ENCODE data around the gene CENPF.

The CENPF gene

DNA sequence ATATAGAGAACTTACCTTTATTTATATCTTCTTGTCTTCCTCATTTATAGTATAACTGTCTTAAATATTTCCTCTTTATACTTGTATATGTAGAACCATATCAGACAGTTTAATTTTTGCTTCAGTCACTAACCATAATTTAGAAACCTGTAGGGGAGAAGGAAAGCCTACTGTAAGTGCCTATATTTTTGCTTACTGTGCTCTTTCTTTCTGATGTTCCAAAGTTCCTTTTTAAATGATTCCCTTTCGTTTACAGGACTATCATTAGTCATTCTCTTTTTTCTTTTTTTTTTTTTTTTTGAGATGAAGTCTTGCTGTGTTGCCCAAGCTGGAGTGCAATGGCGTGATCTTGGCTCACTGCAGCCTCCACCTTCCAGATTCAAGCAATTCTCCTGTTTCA lies 109.7 kb downstream of the CENPF start:
- DNase-seq (ENCODE audit: low spot score): no peak

Measured in AG08396 (cell line).